Testis (tissue), 2 donors: Measurements from ENCODE around the gene RHCE.

Experiments
- CTCF ChIP-seq, 3 experiments: fragments of 450-650 bp in 2 of 3; fragments of 200-600 bp in 1 of 3; sonication (generic) in 1 of 3; IDR thresholded peaks; one replicate each; pipeline ENCODE4 v1.5.1; 2016 to 2019; ENCODE audit warnings: antibody characterized with exemption in 3 of 3, mild to moderate bottlenecking in 2 of 3, moderate library complexity in 1 of 3
- POLR2A ChIP-seq: fragments of 450-650 bp; IDR thresholded peaks from one replicate; pipeline ENCODE4 v1.6.1; 2017; ENCODE audit warnings: antibody characterized with exemption, mild to moderate bottlenecking, moderate library complexity

- TF ChIP-seq CTCF (IDR thresholded peaks at IDR 0.05) (no peak), POLR2A (no peak)
These were observed 25.4 kb upstream of the RHCE start for GRCh38 chr1:25445993-25446538.
